GM12892 (cell line): ENCODE data around the gene LNX2.

Source experiments
- POLR2A ChIP-seq: IDR thresholded peaks from 2 replicates; pipeline ENCODE4 v1.6.1; 2011; ENCODE audit warnings: low read depth, low read length, control low read depth
- POLR2AphosphoS5 ChIP-seq: IDR thresholded peaks from 2 replicates; pipeline ENCODE4 v1.6.1; 2011; ENCODE audit warnings: low read depth, low read length, control low read depth
- TAF1 ChIP-seq: IDR thresholded peaks from 2 replicates; pipeline ENCODE4 v1.6.1; 2011; ENCODE audit warnings: low read depth, mild to moderate bottlenecking, control low read depth, low read length, borderline replicate concordance

DNA sequence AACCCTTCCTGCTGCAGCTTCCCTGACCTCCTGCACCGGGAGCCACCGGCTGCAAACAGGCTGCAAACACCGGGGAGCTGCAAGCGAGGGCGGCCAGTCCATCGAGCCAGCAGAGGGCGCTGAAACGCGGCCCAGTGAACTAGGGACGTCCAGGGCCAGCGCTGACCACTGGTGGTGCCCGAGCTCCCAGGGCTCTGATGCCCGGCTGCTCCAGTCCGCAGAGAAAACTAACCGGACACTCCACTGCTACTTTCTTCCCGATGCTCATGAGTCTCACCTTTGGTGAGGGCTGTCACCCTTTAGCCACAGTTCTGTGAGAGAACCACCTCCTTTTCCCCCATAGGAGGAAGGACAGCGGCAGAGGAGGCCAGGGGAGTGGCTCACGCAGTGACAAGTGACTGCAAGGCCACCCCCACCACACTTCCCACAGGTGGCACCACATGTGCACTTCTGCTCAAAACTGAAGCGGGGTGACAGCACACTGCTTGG is 87.1 kb downstream of the LNX2 start:
- no peak for TF ChIP-seq POLR2AphosphoS5
- no peak for TF ChIP-seq POLR2A
- TF ChIP-seq TAF1: no peak
